GM19035 (cell line): ENCODE data around the gene TEX264.

ENCODE experiments used
- ATAC-seq: cut with Tn5 transposase; IDR thresholded peaks from one replicate; pipeline ENCODE4 v1.9.1; 2021; ENCODE audit not compliant: unreplicated experiment

TEX264 gene

DNA sequence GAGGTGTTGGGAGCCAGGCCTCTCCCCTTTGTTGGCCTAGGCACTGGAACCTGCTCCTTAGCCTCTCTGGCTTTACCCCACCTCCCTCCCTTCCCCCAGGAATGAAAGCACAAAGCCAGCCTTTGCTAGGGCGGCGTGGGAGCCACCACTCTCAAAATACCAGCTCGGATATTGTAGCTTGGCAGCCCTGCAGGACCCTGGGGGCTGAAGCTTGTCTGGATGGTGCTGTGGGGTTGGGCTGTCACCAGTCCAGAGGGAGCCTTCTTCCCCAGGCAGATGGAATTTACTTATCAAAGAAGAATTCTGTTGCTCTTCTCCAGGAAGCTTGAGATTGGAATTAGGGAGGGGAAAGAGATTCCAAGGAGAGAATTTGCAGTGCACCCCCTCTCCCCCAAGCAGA lies 20.9 kb downstream of the TEX264 start:
- ATAC-seq, result no peak

DNA sequence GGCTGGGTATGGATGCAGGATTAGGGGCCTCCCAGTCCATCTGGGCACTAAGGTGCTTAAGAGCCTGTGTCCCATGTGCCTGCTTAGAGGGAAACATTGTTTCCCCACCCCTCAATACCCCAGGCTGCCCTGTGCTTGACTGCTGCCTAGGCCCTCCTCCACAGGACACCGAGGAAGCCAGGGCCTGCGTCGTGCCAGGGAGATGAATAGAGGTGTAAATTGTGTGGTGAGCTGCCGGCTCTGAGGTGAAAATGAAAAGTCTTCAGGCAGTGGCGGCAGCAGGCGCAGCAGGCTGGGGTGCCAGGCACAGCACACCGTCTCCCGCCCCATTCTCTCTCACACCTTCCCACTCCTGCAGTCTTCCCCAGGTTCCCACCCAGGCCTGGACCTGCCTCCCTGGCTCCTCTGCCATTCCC lies 21.9 kb downstream of the TEX264 start:
- ATAC-seq, result no peak

DNA sequence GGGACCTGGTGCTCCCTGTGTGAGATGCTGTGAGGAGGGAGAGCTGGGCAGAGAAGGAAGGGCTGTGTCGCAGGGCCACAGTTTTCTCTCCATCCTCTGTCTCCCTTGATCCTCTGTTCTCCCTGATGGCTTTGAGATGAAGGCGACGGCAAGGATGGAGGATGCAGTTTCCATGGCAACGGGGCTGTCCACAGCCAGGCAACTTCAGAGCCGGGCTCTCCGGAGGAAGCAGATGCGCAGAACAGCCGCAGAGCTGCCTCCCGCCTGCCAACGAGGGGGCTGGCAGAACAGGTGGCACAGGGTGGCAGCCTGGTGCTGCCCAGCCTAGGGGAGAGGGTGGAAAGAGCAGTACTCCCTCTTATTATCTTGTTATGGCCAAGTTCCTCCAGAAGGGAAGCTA lies 25.9 kb downstream of the TEX264 start:
- ATAC-seq, result no peak

DNA sequence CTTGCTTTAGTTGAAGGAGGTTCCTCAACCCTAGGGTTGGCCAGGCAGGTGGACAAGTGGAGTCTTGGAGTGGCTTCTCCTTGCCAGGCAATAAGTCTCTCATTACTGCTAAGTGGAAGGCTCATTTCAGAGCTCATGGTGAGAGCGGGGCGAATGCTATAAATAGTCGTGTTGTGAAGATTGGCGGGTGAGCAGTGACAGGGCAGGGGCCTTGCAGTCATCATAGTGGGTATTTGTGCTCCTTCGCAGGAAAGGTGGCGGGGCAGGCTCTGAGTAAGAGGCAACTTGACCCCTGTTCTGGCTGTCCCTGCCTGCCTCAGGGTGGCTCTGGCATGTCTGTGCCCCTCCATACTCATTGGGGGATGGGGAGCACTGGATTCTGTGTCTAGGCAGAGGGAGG lies 27.2 kb downstream of the TEX264 start:
- ATAC-seq, result no peak

DNA sequence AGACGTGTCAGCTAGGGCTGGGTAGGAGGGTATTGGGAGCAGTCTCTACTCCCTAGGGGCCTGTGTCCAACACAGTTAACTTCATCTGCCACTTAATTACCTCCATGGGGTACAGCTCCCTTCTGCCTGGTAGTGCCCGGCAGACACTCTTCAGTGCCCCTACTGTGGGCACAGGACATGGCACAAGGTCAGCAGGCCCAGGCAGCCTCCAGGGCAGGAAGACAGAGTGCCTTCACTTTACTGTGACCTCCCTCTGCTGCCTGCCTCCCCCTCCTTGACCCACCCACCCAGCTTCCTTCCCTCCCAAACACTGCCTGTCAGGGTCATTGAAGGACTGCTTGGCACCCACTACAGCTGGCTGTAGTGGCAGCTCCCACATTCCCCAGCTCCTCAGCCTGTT lies 29.4 kb downstream of the TEX264 start:
- no peak for ATAC-seq

DNA sequence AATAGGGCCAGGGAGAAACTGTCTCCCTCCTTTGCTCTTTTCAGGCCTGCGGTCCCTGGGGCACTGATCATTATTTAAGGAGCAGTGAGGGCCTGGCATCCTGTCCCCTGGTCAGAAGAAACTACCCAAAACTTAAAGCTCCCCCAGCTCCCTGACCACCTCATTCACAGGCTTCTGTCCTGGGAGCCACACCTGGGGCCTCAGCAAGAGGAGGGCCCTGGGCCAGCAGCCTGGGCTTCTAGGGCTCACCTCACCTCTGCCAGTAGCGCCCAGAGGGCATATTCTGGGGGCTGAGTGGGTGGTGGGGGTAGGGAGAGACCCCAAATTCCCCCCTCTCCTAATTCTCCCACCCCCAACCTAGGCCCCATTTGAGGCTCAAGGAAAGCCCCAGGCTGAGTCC lies 31.1 kb downstream of the TEX264 start:
- no peak for ATAC-seq

DNA sequence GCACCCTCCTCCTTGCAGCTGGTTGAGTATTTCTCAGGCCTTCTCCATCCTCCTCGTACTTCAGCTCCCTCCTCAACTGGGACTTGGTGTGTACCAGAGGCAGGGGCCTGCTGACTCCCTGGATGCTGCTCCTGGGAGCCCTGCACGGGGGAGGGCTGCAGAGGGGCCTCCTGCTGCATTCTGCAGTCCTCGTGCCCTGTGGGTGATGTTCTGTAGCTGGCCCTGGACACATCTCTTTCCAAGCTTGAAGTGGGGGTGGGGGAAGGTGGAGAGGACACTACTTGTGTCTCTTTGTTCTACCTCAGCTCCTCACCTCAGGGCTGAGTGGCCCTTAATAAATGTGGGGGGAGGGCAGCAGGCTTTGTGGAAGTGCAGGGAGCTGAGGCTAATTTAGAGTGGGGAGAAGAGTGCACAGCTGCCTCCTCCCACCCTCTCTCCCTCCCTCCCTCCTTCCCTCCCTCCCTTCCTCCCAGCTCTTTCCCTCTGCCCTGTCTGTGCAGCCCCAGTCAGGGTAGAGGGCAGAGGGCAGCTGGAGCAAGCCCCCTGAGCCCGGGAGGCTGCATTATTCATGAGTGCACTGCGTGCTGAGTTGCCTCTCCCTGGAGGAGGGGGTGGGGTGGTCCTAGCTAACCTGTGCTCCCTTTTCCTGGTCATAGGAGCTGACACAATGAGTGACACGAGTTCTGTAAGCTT lies 32.2 kb downstream of the TEX264 start:
- no peak for ATAC-seq

DNA sequence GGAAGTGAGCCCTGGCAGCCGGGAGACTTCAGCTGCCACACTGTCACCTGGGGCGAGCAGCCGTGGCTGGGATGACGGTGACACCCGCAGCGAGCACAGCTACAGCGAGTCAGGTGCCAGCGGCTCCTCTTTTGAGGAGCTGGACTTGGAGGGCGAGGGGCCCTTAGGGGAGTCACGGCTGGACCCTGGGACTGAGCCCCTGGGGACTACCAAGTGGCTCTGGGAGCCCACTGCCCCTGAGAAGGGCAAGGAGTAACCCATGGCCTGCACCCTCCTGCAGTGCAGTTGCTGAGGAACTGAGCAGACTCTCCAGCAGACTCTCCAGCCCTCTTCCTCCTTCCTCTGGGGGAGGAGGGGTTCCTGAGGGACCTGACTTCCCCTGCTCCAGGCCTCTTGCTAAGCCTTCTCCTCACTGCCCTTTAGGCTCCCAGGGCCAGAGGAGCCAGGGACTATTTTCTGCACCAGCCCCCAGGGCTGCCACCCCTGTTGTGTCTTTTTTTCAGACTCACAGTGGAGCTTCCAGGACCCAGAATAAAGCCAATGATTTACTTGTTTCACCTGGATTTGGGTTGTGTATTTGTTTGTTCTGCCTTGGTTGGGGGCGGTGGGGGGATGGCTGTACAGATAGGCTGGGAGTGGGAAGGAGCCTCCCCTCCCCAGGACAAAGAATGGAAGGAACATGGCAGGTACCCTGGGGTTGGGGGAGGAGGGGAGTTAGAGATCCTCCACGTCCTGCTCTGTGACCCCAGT lies 32.9 kb downstream of the TEX264 start:
- no peak for ATAC-seq

DNA sequence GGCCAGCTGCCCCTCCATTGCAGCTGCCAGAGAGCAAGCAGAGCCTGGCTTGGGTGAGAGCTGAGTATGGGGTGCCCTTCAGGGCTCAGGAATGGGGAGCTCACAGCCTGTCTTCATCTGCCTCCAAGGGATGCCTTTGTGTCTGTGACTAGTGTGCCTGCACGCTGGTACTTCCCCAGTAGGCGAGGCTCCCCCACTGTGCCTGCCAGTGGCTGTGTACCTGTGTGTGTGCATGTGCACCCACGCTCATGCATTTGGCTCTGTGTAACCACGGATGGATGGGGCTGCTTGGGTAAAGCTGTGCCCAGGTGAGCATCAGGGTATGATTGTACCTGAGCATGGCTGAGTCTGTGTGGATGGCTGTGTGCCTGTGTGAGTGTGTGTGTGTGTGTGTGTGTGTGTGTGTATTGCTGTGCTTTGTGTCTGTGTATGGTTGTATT lies 33.5 kb downstream of the TEX264 start:
- ATAC-seq, result no peak

DNA sequence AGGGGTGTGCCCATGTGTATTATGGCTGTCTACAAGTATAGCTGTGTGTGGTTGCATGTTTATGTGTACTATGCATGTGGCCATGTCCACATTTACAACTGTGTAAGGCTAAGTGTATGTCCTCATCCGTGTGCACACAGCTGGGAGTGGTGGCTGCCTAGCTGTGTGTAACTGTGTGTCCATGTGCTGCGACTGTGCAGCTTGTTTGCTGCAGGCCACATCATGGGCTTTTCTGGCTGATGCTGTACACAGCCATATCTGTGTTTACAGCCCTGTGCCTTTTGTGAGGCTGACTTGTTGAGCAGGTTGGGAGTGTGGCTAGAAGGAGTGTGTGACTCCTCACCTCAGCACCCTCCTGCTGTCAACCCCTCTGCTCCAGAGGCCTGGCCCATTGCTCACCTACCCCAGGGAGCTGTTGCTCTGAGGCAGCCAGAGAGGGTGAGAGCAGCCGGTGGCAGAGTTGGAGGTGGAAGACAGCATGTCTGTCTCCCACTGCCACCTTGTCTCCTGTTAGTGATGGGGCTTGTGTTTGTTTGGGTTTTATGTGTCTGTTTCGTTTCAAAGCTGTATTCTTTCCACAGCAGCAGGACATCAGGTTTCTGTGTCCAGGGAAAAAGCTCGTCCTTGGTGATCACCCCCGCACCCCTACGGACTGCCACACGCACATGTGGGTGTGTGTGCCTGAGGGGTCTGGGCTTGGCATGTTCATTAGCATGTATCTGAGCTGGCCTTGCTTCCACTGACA lies 34.4 kb downstream of the TEX264 start:
- ATAC-seq, result no peak

DNA sequence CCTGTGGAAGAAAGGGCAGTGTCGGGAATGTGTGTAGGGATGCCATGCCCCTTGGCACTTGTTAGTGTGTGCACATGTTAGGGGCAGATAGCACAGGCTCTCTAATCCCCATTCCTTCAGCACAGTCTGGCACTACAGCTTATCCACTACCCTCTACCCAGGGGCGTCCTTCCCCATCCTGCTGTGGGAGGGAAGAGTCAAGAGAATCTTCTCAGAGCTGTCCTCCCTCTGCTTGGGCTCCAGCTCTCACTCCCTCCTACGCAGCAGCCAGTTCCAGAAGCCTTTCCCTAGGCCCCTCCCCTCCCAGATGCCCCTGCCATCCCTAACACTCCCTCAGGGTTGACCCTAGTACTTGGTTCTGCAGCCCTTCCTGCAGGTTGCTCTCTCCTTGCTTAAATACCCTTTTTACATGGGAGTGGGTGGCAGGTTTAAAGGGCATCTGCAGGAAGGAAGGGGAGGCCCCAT lies 35.0 kb downstream of the TEX264 start:
- ATAC-seq, result no peak

DNA sequence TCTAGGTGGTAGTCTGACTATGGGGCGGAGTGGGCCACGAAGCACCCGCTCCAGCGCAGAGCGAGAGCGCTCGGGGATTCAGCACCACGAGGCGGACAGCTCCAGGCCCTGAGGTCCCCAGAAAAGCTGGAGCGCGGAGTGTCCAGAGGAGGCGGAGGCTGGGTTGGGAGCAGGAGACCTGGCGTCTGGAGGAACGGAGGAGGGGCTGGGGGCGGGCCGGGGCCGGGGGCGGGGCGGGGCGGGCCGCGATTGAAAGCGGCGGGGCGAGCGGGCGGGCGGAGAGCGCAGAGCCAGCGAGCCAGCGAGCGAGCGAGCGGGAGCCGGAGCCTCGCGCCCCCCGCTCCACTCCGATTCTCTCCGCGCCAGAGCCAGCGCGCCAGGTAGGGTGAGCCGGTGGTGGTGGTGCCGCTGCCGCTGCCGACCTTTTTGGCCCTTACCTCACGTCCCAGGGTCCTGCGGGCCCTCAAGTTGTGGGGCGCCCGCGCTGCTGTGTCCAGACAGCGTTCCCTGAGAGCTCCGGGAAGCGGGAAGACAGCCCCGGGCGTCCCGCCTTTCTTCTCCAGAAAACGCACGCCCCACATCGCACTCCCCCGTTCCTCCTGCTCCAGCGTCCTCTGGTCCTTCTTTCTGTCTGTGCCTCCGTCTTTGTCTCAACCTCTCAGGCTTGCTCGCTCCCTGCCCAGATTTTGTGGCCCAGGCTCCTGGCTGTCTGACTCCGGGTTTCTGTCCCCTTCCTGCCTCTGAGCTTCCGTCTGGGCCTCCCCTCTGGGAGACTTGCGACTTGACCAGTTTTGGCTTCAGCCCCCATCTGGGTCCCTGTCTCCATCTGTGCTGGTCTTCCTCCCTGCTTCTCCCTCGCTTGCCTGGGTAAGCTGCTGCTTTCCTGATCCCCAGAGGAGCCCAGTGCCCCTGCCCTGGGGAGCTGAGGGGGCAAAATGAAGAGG lies 36.0 kb downstream of the TEX264 start, which contains the start of gene GRM2:
Gene GRM2, plus strand, starts transcription at position 281 of the 944 bp plus-strand sequence. CDS start 1,916 bp downstream, outside the sequence.
- ATAC-seq, result no peak

DNA sequence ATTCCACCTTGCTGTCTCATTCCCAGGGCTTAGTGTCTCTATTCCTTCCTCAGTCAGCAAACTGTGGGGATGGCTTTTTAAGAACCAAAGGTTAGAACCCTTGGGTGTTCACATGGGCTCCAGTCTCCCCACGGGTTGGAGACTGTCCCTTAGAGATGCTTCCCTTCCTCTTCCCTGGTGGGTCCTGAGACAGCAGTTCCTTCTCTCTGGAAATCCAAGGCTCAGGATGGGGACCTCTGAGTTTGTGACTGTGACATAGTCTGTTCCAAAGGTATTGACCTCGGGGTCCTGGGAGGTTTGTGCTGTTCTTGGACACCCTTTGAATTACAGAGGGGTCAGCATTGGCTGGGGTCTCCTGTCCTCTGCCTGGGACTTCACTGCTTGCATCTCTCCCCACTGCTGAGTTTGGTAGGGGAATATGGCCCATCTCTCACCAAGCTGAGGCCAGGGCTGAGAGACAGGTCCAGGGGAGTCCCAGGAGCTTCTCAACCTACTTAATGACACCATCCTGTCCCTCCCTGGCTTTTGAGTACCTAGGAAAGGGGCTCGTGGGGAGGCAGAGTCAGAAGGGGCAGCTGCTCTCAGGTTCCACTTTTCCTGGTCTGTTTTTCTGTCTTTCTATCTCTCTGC lies 37.3 kb downstream of the TEX264 start:
- ATAC-seq, result no peak

DNA sequence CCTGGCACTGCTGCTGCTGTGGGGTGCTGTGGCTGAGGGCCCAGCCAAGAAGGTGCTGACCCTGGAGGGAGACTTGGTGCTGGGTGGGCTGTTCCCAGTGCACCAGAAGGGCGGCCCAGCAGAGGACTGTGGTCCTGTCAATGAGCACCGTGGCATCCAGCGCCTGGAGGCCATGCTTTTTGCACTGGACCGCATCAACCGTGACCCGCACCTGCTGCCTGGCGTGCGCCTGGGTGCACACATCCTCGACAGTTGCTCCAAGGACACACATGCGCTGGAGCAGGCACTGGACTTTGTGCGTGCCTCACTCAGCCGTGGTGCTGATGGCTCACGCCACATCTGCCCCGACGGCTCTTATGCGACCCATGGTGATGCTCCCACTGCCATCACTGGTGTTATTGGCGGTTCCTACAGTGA lies 38.0 kb downstream of the TEX264 start:
- no peak for ATAC-seq

DNA sequence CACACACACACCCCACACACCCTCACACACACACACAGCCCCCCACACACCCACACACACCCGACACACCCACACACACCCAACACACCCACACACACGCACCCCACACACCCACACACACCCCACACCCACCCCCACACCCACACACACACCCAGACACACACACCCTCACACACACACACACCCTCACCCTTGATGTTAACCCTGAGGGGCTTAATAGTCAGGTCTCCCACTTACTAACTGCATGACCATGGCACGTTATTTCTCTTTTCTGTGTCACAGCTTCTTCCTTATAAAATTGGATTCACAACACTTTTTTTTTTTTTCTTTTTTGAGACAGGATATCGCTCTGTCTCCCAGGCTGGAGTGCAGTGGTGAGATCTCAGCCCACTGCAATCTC lies 38.6 kb downstream of the TEX264 start:
- ATAC-seq, result no peak

DNA sequence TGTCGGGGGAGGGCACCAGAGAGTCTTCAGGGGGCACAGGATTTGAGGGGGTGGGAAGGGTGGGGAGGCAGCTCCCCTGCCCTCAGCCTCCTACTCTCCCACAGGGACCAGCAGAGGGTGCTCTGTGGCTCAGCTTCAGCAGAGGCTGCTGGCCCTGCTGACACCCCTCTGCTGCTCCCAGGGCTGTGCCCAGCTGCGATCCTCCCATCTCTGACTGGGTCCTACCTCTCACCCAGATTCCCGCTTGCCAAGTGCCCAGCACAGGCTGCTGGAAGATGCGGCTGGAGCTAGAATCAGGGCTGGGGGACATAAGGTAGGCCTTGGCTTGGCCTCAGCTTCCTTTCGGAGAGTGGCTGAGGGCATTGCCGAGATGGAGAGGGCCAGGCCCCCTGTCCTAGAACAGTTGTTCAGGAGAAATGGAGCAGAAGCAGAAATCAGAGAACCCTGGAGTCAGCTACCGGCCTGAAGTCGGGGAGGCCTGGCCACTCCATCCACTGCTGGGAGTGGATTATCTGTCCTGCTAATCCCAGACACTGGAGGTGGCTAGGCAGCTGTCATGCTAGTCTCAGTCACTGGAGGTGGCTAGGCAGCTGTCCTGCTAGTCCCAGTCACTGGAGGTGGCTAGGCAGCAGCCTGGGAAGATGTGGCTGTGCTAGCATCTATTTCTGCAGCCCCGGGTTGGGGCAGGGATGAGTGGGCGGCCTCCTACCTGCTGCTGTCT lies 39.7 kb downstream of the TEX264 start:
- ATAC-seq, result no peak

DNA sequence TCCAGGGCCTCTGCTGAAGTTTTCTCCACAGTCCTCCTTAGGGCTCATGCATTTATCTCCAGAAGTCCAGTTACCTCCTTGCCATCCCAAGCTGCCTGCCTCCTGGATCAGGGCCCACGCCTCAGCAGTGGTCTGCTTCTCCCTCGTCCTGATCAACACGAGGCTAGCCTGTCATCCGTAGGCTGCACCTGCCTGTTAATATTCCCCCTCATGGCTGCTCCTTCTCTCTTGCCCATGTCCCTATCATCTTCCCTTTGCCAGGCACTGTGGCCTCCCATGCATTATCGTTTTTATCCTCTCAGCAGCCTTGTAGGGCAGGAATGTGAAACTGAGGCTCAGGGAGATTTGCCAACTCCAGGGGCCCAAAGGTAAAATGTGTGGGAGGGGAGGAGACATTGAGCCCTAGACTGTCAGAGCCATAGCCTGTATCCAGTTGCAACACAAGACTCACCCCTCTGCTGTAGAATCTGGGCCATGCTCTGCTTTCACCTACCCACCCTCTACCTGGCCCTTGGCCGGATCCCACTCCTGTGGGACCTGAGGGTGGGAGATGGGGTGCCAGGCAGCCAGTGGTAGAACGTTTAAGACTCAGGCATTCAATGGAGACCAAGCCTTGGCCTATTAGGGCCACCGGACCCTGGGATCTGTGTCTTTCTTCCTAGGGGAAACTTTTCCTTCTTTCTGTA lies 40.4 kb downstream of the TEX264 start:
- no peak for ATAC-seq

DNA sequence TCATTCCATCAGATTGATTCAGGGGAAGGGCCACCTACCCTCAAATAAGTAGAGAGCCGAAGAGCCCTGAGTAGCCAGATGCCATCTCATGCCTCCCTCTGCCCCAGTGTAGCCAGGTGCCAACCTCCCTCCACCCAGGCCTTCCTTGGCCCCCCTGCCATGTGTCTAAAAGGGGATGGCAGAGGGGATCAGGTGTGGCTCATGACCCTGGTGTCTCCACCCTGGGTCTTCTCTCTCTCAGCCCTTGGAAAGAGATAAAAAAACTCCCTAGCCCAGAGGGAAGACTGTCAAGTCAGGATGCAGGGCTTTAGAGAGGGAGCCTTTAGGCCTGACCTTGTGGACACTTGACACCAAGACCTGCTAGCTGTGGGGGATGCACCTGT lies 41.0 kb downstream of the TEX264 start:
- ATAC-seq, result no peak

DNA sequence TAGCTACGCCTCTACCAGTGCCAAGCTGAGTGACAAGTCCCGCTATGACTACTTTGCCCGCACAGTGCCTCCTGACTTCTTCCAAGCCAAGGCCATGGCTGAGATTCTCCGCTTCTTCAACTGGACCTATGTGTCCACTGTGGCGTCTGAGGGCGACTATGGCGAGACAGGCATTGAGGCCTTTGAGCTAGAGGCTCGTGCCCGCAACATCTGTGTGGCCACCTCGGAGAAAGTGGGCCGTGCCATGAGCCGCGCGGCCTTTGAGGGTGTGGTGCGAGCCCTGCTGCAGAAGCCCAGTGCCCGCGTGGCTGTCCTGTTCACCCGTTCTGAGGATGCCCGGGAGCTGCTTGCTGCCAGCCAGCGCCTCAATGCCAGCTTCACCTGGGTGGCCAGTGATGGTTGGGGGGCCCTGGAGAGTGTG lies 41.5 kb downstream of the TEX264 start:
- no peak for ATAC-seq
